NT2/D1 (cell line): ENCODE results near the gene ASCC2.

Experiments used
- SUZ12 ChIP-seq: IDR thresholded peaks from 2 replicates; pipeline ENCODE4 v1.6.1; 2011; ENCODE audit not compliant: insufficient read length, insufficient read depth; ENCODE audit errors: extremely low read depth
- YY1 ChIP-seq: IDR thresholded peaks from 2 replicates; pipeline ENCODE4 v1.6.1; 2011; ENCODE audit not compliant: insufficient read length, insufficient read depth
- ZNF274 ChIP-seq: IDR thresholded peaks from 2 replicates; pipeline ENCODE4 v1.6.1; 2011; ENCODE audit warnings: mild to moderate bottlenecking, low read depth, low read length

- no peak for TF ChIP-seq SUZ12
- TF ChIP-seq ZNF274 = no peak
- TF ChIP-seq YY1 = no peak
These were observed 34.9 kb upstream of the ASCC2 start for GRCh38 chr22:29872989-29873388.
